Fibroblast of skin of right quadriceps (primary cell): ENCODE measurements around the gene MTG1.
A peak's percentile ranks its signal among the peaks of the same experiment; 100 is the strongest.
"Not testable (repeated sequence)": the region's sequence is repeated elsewhere in the genome, so short reads cannot be mapped to it uniquely, and the experiment has no call there.

Experiments used
- DNase-seq: peaks from one replicate; pipeline ENCODE4 v3.0.0-alpha.2; 2013

Gene MTG1

DNA sequence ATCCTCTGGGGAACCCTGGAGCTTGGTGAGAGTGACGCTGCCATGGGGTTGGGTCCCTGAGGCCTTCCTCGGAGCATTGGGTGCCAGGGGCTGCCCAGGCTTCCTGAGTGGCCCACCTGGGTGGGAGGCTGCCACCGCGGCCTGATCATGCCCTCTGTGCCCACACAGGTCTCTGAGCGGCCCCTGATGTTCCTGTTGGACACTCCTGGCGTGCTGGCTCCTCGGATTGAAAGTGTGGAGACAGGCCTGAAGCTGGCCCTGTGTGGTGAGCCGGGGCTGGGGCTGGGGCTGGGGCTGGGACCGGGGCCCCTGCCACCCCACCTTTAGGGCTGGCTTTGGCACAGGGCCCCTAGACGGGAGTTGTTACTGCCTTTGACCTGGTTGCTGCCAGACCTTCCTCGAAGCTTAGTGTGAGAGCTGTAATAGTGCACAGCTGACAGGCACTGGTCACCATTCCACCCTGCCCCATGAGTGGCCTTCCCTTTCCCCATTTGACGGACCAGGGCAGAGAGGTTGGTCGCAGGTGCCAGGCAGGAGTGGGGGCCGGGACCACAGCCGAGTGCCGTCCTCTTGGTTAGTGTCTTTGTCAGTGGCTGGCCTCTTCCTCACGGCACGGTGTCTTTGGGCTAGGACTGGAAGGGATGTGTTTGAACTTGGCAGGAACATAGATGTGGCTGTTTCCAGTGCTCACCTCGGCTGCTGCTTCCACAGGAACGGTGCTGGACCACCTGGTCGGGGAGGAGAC is 8.2 kb downstream of the MTG1 start:
- DNase-seq: no peak

DNA sequence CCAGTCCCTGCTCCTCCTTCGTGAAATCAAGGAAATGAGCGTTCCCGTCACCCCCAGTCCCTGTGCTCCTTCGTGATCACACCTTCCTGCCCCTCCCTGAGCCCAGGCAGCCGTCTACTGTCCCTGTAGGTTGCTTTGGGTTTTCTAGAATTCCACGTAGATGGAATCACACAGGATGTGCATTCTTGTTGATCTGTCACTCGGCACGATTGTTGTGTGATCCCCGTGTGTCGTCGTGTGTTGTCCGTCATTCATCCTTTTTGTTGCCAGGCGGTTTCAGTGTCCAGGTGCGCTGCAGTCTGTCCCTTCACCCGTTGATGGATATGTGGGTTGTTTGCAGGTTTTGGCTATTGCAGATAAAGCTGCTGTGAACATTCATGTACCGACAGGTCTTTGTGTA is 9.4 kb downstream of the MTG1 start:
- DNase-seq: no peak

DNA sequence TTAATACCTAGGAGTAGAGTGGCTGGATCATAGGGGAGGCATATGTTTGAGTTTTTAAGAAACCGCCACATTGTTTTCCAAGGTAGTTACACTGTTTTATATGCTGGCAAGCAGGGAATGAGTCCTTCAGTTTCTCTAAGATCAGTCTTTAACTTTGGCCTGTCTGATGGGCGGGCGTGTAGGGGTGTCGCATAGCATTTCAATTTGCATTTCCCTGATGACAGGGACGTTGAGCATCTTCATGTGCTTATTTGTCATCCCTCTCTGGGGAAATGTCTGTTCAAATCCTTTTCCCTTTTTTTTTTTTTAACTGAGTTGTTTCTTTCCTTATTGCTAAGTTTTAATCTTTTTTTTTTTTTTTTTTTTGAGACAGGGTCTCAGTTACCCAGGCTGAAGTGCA is 9.8 kb downstream of the MTG1 start:
- no peak for DNase-seq

DNA sequence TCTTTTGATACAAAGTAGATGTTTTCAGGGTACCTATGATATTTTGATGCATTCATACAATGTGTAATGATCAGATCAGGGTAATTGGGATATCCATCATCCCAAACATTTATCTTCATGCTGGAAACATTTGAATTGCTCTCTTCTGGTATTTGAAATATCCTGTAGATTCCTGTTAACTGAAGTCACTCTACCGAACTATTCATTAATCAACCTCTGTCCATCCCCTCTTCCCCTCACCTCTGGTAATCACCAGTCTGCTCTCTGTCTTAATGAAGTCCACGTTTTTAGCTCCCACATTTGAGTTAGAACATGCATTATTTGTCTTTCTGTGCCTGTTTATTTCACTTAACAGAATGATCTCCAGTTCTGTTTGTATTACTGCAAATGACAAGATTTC is 11.3 kb downstream of the MTG1 start:
- DNase-seq: peak; percentile 23

DNA sequence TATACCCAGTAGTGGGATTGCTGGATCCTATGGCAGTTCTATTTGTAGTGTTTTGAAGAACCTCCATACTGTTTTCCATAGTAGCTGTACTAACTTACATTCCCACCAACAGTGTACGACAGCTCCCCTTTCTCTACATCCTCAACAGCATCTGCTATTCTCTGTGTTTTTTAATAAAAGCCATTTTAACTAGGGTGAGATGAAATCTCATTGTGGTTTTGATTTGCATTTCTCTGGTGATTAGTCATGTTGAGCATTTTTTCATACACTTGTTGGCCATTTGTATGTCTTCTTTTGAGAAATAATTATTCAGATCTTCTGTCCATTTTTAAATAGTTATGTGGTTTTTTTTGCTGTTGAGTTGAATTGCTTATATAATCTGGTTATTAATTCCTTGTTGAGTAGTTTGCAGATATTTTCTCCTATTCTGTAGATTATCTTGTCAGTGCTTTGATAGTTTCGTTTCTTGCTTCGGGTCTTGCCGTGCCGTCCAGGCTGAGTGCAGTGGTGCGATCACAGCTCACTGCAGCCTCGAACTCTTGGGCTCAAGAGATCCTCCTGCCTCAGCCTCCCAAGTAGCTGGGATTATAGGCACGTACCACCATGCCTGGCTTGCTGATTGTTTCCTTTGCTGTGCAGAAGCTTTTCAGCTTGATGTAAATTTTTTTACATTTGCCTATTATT is 12.0 kb downstream of the MTG1 start:
- DNase-seq: peak; percentile 54

DNA sequence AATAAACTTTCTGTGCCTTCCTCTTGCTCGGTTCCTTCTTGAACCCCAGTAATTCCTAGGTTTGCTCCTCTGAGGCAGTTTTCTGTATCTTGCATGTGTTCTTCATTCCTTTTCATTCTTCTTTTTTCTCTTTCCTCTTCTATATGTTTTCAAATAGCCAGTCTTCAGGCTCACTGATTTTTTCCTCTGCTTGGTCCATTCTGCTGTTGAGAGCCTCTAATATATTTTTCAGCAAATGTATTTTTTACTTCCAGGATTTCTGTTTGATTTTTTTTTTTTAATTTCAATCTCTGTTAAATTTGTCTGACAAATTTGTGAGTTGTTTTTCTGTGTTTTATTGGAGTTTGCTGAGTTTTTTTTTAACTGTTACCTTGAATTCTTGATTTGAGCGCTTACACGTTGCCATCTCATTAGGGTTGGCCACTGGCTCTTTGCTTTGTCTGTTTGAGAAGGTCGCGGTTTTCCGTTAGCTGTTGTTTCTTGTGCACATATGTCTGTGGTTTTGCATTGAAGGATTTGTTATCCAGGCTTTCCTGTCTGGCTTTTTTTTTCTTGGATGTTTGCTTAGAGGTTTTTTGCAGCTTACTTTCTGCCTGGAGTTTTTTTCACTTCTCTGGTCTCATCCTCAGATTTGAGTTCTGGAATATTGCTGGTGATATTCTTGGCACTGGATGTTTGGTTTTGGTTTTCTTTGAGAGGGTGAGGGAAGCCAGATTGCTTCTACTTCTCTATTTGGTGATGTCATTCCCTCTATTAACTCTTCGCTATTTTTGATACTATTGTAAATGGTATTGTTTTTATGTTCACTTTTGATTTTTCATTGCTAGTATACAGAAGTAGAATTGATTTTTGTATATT is 17.8 kb downstream of the MTG1 start:
- no peak for DNase-seq

DNA sequence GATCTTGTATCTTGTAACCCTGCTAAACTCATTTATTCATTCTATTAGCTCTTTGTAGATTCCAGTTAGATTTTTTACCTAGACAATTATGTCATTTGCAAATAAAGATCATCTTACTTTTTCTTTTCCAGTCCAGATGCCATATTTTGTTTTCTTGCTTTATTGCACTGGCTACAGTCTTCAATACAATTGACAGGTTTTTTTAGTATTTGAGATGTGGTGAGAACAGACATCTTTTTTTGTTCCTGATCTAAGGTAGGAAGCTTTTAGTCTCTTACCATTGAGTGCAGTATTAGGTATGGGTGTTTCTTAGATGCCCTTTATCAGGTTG is 18.4 kb downstream of the MTG1 start:
- DNase-seq: no peak

DNA sequence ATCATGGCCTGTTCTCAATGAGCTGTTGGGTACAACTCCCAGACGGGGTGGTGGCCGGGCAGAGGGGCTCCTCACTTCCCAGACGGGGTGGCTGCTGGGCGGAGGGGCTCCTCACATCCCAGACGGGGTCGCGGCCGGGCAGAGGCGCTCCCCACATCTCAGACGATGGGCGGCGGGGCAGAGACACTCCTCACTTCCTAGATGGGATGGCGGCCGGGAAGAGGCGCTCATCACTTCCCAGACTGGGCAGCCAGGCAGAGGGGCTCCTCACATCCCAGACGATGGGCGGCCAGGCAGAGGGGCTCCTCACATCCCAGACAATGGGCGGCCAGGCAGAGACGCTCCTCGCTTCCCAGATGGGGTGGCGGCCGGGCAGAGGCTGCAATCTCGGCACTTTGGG is 20.4 kb downstream of the MTG1 start:
- not testable (repeated sequence) for DNase-seq

DNA sequence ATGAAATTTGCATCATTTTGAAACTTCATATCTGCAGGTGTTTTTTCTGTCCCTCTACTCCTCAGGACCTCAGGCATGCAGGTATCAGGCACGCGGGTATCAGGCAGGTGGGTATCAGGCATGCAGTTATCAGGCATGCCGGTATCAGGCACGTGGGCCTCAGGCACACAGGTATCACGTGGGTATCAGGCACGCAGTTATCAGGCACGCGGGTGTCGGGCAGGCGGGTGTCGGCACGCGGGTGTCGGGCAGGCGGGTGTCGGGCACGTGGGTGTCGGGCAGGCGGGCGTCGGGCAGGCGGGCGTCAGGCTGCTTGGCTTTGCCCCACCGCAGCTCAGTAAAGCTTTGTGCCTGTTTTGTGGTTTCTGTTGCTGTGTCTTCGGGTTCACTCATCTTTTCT is 21.8 kb downstream of the MTG1 start:
- DNase-seq: no peak

DNA sequence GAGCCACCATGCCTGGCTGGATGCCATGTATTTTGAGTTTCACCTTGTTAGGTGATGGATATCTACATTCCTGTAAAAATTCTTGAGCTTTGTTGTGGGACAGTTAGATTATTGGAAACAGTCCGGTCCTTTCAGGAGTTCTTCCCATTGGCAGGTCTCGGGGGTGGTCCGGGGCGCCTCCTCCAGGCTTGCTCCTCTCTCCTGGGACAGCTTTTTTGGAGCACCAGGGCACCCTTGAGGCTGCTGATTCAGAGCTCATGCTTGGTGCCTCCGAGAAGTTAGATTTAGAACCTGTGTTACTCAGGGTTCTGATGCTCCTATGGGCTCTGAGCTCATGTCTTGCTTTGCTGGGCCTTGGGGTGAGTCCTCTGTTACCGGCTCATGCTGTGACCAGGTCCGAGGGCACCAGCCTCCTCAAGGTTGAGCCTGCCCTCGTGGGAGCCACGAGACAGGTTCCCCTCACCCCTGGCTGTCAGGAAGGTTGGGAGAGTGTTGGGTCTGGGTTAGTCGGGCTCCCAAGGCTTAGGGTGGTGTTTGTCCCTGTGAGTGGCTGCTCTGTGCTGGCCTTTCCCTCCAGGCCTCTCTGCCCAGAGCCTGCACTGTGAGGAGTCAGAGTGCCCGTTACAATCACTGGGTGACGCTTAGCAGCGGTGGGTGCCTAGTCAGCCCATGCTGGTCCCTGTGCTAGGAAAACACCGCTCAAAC is 24.5 kb downstream of the MTG1 start:
- no peak for DNase-seq

DNA sequence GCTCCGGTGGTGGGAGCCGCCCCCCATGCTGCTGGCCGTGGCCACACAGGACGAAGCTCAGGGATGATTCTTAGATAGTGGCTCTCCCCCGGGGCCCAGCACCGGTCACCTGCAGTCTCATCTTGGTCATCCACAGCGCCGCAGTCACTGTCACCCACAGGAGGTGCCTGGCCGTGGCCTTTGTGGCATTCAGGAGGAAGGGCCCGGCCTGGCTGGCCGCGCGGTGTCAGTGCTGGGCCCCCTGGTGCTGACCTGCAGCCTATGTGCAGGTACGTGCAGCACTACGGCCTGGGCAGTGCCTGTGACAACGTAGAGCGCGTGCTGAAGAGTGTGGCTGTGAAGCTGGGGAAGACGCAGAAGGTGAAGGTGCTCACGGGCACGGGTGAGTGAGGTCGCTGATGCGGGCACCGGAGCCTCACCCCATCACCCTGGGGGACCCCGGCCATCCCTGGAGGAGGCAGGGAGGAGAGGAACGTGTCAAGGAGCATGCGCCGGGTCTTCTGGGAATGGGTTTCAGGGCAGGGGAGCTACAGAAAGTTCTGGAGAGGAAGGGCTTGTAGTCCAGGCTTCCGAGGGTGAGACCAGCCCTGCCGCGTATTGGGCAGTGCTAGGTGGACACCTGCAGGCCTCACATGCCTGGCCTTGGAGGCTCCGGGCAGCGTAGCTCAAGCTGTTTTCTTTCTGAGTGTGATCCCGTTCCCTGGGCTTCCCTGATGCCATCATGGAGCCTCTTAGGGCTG is 25.4 kb downstream of the MTG1 start:
- DNase-seq: no peak

DNA sequence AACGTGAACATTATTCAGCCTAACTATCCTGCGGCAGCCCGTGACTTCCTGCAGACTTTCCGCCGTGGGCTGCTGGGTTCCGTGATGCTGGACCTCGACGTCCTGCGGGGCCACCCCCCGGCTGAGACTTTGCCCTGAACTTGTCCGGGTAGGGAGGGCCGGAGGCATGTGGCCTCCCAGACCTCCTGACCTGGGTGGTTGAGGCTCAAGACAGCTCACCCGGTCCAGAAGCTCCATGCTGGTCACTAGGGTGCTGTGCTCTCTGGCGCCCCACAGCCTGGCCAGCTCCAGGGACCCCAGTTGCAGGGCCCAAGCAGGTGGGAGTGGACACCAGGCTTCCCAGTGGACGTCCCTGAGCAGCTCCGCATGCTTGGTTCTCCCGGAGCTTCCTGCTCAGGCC is 26.1 kb downstream of the MTG1 start:
- DNase-seq: no peak

DNA sequence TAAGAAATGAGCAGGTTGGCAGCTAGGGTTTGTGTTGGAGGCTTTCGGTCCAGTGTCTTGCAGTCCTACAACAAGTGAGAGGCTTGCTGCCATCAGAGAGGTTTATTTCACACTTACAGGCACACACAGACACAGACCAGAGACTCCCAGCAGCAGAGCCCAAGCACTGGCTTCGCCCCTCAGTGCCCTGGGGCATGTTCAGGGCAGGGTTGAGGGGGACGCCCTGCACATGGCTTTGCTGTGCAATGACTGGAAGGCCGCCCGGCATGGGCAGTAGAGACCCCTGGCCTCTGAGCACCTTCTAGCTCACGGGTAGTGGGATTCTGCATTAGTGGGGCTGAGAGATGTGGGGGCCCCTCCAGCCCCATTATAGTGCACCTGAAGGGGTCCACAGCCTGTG is 26.6 kb downstream of the MTG1 start:
- no peak for DNase-seq

DNA sequence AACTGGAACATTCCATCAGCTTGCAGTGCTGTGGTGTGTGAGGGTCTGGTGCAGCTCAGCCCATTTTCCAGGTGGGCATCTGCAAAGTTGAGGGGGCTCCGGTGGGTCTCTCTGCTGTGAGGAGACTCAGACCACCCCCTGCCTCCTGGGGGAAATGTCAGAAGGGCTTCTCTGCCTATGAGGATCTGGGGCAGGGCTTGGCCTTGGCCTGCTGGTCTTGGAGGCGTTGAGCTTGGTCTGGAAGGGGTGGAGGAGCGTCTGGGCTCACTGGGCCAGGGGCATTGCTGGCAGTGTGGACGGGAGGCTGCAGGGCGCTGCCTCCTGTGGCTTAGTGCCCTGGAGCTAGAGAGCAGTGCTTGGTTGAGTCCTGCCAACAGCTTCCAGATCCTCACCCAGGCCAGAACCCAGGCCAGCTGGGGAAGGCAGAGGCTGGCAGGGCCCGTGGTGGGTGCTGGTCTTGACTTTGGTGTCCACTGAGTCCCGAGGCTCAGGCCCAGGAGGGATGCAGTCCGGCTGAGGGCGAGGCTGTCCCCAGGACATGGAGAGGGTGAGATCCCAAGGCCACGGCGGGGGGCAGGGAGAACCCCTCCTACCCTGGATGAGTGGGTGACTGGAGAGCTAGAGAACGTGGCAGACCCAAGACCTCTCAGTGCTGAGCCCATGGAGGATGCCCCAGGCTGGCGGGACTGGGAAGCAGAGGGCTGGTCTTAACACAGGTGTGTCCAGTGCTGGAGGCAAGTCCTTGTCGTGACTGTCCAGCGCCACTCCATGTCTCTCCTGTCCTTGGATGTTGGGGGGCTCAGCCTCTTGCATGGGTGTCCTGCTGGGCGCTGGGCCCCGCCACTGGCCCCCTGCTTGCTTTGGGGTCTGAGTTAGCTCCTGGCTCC is 27.6 kb downstream of the MTG1 start:
- DNase-seq: no peak

DNA sequence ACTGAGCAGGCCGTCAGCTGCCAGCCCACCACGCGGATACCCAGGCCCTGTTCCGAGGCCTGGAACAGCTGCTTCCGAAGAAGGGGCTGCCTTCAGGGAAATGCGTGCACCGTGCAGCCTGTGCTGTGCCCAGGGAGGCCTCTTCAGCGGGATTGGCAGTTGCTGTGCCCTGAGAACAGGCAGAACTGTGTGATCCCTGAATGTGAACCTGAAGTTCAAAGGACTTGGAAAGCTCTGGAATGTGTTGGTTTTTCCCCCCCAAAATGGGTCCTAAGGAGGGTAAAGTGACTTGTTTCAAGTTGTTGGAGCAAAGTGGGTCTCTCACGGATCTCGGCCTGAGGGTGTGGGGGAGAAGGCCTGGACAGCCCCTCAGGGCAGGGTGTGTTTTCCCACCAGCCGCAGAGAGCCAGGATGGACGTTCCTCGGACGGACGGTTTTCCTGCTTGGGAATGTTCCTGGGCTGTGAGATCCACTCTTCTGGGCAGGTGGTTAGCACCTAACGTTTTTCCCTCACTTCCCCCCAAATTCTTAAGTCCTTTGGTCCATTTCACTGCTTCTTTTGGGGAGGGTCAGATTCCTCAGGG is 28.4 kb downstream of the MTG1 start:
- no peak for DNase-seq

DNA sequence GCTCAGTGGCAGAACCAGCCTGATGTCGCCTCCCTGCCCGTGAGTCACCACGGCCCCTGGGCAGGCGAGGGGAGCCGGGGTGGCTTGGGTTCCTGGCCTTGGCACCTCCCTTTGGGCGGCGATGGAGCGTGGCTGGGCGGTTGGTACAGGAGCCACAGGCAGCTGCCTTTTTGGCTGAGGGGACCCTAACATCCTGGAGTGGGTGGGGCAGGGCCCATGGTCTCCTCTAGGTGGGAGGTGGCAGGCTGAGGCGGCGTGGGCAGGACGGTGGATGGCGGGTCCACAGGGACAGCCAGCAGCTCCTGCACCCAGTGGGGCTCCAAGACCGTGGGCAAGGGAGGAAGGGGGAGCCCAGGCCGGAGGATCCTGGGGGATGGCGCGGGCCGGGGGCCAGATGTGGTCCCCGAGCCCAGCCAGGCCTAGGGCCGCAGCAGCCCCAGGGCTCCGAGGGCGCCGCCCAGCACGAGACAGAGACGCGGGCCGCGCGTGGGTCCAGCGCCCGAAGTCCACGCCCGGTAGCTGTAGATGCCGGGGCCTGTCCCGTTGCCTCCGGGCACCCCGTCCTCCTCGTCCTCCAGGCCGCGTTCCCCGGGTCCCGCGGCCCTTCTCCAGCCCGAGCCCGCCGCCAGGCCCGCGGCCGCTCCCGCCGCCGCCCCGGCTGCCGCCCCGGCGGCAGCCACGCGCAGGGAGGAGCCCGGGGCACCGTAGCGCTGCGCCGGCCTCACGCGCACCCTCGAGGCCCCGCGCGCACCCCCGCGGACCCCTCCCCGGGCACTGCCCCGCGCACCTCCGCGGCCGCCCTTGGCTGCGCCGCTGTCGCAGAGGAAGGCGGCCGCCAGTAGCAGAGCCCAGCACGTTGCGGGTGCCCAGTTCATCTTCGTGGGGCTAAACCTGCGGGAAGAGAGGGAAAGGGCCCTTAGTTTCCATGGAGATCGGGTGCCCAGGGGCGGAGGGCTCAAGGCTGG is 29.1 kb downstream of the MTG1 start:
- DNase-seq: no peak

DNA sequence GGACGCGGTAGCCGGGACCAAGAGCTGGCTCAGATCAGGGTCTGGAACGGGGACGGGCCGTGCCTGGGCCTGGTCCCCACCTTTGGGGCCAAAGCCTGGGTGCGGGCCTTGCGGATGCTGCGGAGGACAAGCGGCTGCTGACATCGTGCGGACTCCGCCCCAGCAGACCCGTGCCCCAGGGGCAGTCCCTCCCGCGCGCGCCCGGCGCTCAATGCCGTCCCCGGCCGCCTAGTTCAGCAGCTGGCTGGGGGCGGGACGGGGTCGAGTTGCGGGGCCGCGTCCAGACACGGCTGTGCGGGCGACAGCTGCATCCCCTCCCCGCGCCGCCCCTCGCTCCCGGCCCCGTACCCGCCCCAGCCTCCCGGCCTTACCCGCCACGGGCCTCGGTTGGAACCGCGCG is 30.1 kb downstream of the MTG1 start:
- DNase-seq: not testable (repeated sequence)

DNA sequence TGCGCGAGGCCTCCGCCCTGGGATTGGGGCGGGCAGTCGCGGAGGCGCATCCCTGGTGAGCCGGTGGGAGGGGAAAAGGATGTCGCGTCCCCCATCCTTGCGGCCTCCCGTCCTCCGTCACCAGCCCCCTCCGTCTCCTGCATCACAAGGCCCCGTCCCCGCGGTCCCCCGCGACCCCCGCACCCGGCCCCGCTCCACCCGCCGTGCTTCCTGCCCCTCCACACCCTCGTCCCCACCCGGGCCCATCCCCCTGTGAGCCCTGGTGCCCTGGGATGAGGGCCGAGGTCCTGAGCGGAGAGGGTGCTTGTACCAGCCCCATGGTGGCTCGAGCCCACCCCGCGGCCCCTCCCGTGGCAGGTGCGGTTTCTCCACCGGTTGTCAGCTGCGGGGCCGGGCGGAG is 30.6 kb downstream of the MTG1 start, which contains the start of gene SPRN:
TSS of gene SPRN (minus strand) at position 25 of the 400 bp plus-strand sequence. CDS start 944 bp downstream, outside the sequence.
- not testable (repeated sequence) for DNase-seq

DNA sequence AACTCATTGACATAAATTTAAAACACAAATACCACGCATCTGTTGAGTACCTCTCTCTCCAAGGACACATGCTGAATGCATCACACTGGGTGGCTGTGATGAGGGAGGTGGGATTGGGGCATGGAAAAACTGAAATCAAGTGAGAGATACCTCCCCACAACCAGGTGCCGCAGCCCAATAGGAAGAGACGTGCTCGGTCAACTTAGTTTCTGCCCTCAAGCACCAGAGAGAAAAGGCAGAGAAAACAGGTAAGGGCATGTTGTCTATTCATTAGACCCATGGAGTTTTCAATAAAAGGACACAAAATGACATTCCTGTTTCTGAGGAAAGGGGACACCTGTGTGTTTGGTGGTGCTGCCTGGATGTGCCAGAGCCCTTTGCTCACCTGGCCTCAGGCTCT is 35.6 kb downstream of the MTG1 start:
- DNase-seq: not testable (repeated sequence)
